ENCODE data around the gene KBTBD7. TPM values are rescaled to one million over a fixed set of nuclear protein-coding genes. Genes with fewer than 3 reads are reported as not detected.

The KBTBD7 gene
- total and polyA plus RNA-seq, 2 of the 8 experiments (the other 6 are each of a cell fraction or from before 2014, with no cell fraction given), result 10.2 to 17.4 TPM

DNA sequence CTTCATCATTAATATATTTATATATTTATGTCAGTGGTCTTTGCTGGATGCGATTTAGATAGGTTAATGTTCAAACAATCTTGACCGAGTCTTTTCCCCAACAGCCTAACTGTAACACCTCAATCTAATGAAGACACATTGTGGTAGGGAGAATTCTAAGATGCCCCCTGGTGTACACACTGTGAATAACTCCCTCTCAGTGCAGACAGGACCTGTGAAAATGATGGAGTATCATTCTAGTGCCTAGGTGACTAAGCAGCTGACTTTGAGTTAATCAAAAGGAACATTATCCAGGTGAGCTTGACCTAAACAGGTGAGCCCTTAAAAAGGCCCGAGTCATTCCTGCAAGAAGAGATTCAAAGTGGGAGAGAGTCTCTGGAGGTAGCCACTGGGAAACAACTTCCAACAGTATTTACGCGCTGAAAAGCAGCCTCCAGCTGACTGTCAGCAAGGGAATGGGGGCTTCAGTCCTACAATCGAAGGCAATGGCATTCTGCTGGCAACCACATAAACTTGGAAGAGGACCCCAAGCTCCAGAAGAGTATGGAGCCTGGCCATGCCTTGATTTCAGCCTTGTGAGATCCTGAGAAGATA is 28.0 kb upstream of the KBTBD7 start:
- ChIA-PET POLR2A (ENCODE audit: partially characterized antibody) (interaction anchor here (1.0 kb wide), 1 partner anchor 148 kb away, joined by 3 read pairs; no protein-coding TSS in a partner anchor), CTCF (ENCODE audit: partially characterized antibody) (interaction anchor here (0.5 to 4.9 kb wide), 27 partner anchors 9 to 159 kb away, joined by 3 to 32 read pairs (median 3); no protein-coding TSS in a partner anchor)
- H3K36me3 ChIP-seq (ENCODE audit: control insufficient read depth in 2 of 4, insufficient read depth in 4 of 4, low read length in 3 of 4), result peaks cover 0 to 3% (median 0%) of the 10 kb centered on the region in 4 experiments; a peak in 2 of 8 replicates
- FAIRE-seq (peak; percentile 97), DNase-seq (ENCODE audit: low read depth in 1 of 2, low spot score in 2 of 2) (peak in 1 of 2 experiments; percentile 62)
- H3K27ac ChIP-seq (ENCODE audit: low read depth, low read length), result no peak overlapping the region
- TF ChIP-seq BACH1 (IDR thresholded peaks at IDR 0.05; ENCODE audit: low read length), result peak; percentile 51; the same call in 1 of the 2 replicates
- no peak for TF ChIP-seq CTBP2 (IDR thresholded peaks at IDR 0.05; ENCODE audit: borderline replicate concordance, insufficient read depth, insufficient read length, low read length)
- TF ChIP-seq RAD21 (IDR thresholded peaks at IDR 0.05 in 1 of 2, conservative IDR thresholded peaks at IDR 0.05 in 1 of 2; ENCODE audit: low read depth in 2 of 2, low read length in 2 of 2), result peak; percentile 69 to 70
- TF ChIP-seq, protein P1, sequence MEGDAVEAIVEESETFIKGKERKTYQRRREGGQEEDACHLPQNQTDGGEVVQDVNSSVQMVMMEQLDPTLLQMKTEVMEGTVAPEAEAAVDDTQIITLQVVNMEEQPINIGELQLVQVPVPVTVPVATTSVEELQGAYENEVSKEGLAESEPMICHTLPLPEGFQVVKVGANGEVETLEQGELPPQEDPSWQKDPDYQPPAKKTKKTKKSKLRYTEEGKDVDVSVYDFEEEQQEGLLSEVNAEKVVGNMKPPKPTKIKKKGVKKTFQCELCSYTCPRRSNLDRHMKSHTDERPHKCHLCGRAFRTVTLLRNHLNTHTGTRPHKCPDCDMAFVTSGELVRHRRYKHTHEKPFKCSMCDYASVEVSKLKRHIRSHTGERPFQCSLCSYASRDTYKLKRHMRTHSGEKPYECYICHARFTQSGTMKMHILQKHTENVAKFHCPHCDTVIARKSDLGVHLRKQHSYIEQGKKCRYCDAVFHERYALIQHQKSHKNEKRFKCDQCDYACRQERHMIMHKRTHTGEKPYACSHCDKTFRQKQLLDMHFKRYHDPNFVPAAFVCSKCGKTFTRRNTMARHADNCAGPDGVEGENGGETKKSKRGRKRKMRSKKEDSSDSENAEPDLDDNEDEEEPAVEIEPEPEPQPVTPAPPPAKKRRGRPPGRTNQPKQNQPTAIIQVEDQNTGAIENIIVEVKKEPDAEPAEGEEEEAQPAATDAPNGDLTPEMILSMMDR (IDR thresholded peaks at IDR 0.05; ENCODE audit: control extremely low read depth in 1 of 3, insufficient read depth in 1 of 3, low read depth in 1 of 3, low read length in 3 of 3), result peak in 2 of 3 experiments; percentile 60 to 82; a peak in 2 of 4 replicates
- TF ChIP-seq KDM4A (IDR thresholded peaks at IDR 0.05; ENCODE audit: low read depth, low read length, severe bottlenecking), result no peak
- 0 out of 2 replicates have a peak, but pooled peaks have one; percentile 4 for TF ChIP-seq MAFK (IDR thresholded peaks at IDR 0.05; ENCODE audit: low read depth, low read length)
- H2AFZ ChIP-seq (ENCODE audit: low read length), result no peak overlapping the region
- no peak overlapping the region for H2AK5ac ChIP-seq (ENCODE audit: low read depth, low read length)
- H4K8ac ChIP-seq (ENCODE audit: extremely low read depth, insufficient read depth, low read length), result no peak overlapping the region
- no peak overlapping the region for H3K14ac ChIP-seq (ENCODE audit: insufficient read length)
- no peak overlapping the region for H2BK120ac ChIP-seq (replicated peaks; ENCODE audit: low read depth, low read length)
- H2BK5ac ChIP-seq (ENCODE audit: low read depth, low read length), result no peak overlapping the region
- 80% methylated on average over 6 of the region's 6 CpGs; no CpG with 5 or more reads in 1 of the 2 experiments for WGBS, 2 experiments (ENCODE audit: extremely low coverage in 1 of 2, insufficient coverage in 1 of 2, insufficient read length in 1 of 2, insufficient replicate concordance in 2 of 2, low coverage in 1 of 2, low lambda C conversion rate in 2 of 2, missing lambda C conversion rate in 1 of 2)
- no peak overlapping the region for H2BK20ac ChIP-seq (ENCODE audit: low read length)
- no peaks in the 10 kb centered on the region for H3K9me3 ChIP-seq (ENCODE audit: insufficient read depth in 2 of 2, low read depth in 1 of 2, low read length in 1 of 2)
- no peaks in the 10 kb centered on the region for H3K27me3 ChIP-seq (replicated peaks in 1 of 4; ENCODE audit: control insufficient read depth in 3 of 4, extremely low read depth in 1 of 4, insufficient read depth in 3 of 4, low read length in 3 of 4)
- no peak overlapping the region for H3K4ac ChIP-seq (replicated peaks; ENCODE audit: insufficient read length, low read depth, low read length)
- no peaks in the 10 kb centered on the region for H3K79me2 ChIP-seq (ENCODE audit: control insufficient read depth in 1 of 2, insufficient read depth in 2 of 2, low read length in 2 of 2)
- H3K79me1 ChIP-seq (ENCODE audit: low read depth, low read length), result no peaks in the 10 kb centered on the region
- no peak overlapping the region for H3K56ac ChIP-seq (replicated peaks; ENCODE audit: insufficient read length, low read depth, low read length)
- no peaks in the 10 kb centered on the region for H3K4me1 ChIP-seq (replicated peaks in 1 of 4; ENCODE audit: control insufficient read depth in 3 of 4, insufficient read depth in 4 of 4, low read length in 3 of 4)
- H2BK15ac ChIP-seq (ENCODE audit: low read length), result no peak overlapping the region
- no peaks in the 10 kb centered on the region; the same call in 1 of the 2 replicates for H3K23me2 ChIP-seq (ENCODE audit: low read depth, low read length)
- no peak overlapping the region for H3K9ac ChIP-seq (replicated peaks in 1 of 4; ENCODE audit: extremely low read depth in 1 of 4, low read depth in 3 of 4, low read length in 3 of 4)
- H3K4me3 ChIP-seq (ENCODE audit: extremely low read depth in 1 of 4, insufficient read depth in 2 of 4, low read depth in 3 of 4, low read length in 4 of 4), result no peak overlapping the region
- no peak overlapping the region for H3K4me2 ChIP-seq (ENCODE audit: insufficient read depth in 1 of 2, low read depth in 2 of 2, low read length in 2 of 2)
- H4K91ac ChIP-seq (replicated peaks; ENCODE audit: insufficient read length, low read length), result no peak overlapping the region
- H2BK12ac ChIP-seq (ENCODE audit: low read depth, low read length), result no peak overlapping the region
- no peaks in the 10 kb centered on the region for H4K20me1 ChIP-seq (replicated peaks in 1 of 2; ENCODE audit: control insufficient read depth in 1 of 2, insufficient read depth in 2 of 2, low read length in 2 of 2)
- no peak overlapping the region for H4K5ac ChIP-seq (ENCODE audit: insufficient read length, low read depth, low read length)
- H3K23ac ChIP-seq (ENCODE audit: insufficient read length), result no peak overlapping the region
- no peak overlapping the region for H3K18ac ChIP-seq (ENCODE audit: extremely low read depth, low read length)
